ENCODE measurements around the gene OMA1. TPM values are rescaled to one million over a fixed set of nuclear protein-coding genes. Genes with fewer than 3 reads are reported as not detected.

OMA1 gene
- total and polyA plus RNA-seq, 2 of the 4 experiments (the other 2 are of a cell fraction): 5.9 to 6.4 TPM

- TF ChIP-seq, protein P1, sequence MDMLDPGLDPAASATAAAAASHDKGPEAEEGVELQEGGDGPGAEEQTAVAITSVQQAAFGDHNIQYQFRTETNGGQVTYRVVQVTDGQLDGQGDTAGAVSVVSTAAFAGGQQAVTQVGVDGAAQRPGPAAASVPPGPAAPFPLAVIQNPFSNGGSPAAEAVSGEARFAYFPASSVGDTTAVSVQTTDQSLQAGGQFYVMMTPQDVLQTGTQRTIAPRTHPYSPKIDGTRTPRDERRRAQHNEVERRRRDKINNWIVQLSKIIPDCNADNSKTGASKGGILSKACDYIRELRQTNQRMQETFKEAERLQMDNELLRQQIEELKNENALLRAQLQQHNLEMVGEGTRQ (IDR thresholded peaks at IDR 0.05; ENCODE audit: low read depth, low read length): no peak
- no peak for TF ChIP-seq MXI1 (IDR thresholded peaks at IDR 0.05; ENCODE audit: borderline replicate concordance, low read depth, low read length)
- TF ChIP-seq CEBPB (IDR thresholded peaks at IDR 0.05; ENCODE audit: low read depth, low read length): peak; percentile 45
- no peak for TF ChIP-seq NFE2L2 (IDR thresholded peaks at IDR 0.05; ENCODE audit: low read depth, low read length)
- ChIA-PET POLR2A (ENCODE audit: unreplicated experiment) (no interaction called here), CTCF (interaction anchor here (1.0 to 1.3 kb wide), 2 partner anchors 8 to 9 kb away, joined by 4 to 5 read pairs; no protein-coding TSS in a partner anchor)
- H3K4me2 ChIP-seq (ENCODE audit: low read depth, low read length): peak overlapping the region; percentile 59; the same call in 1 of the 2 replicates
- H2AK9ac ChIP-seq (replicated peaks; ENCODE audit: low read depth, low read length, poor library complexity): no peak overlapping the region
- in situ Hi-C loops (cut with MboI; ENCODE audit: low sequenced_read_pairs) (loop anchor here (25.0 kb wide), 1 partner anchor 1238 kb away; no protein-coding TSS in a partner anchor), intact Hi-C loops (cut with micrococcal nuclease) (no loop called here), dilution Hi-C loops (cut with HindIII; ENCODE audit: low sequenced_read_pairs, unreplicated experiment) (no loop called here)
- no peaks in the 10 kb centered on the region for H3K4me1 ChIP-seq (ENCODE audit: control insufficient read depth, insufficient read depth, low read length)
- no peaks in the 10 kb centered on the region for H3K79me1 ChIP-seq (ENCODE audit: low read depth in 1 of 2, low read length in 2 of 2)
- no peak overlapping the region for H4K91ac ChIP-seq (ENCODE audit: insufficient read depth, low read depth, low read length)
- no CpG with 5 or more reads among the region's 3 CpGs for WGBS, 2 experiments (ENCODE audit: extremely low coverage in 2 of 2, insufficient read length in 1 of 2)
- H2BK120ac ChIP-seq (ENCODE audit: low read depth, low read length): no peak overlapping the region
- no peak overlapping the region for H3K4me3 ChIP-seq (ENCODE audit: insufficient read depth, low read depth, low read length)
- ATAC-seq (ENCODE audit: low read depth) (peak; percentile 90), DNase-seq (peak; percentile 85)
- no peak overlapping the region for H3K23ac ChIP-seq (ENCODE audit: low read depth, low read length)
- no peak overlapping the region for H3K14ac ChIP-seq (replicated peaks; ENCODE audit: low read depth, low read length)
- H4K20me1 ChIP-seq (ENCODE audit: insufficient read depth, low read length): no peaks in the 10 kb centered on the region
- H3K4ac ChIP-seq (ENCODE audit: low read depth, low read length): no peak overlapping the region
- no peak overlapping the region for H3K18ac ChIP-seq (ENCODE audit: low read depth, low read length)
- H2BK20ac ChIP-seq (ENCODE audit: low read depth, low read length): no peak overlapping the region
- no peak overlapping the region for H2AFZ ChIP-seq (replicated peaks; ENCODE audit: low read length, poor library complexity)
- H3K9me1 ChIP-seq (ENCODE audit: insufficient read depth, low read length): peaks cover 2% of the 10 kb centered on the region; the same call in 1 of the 2 replicates
- no TSS peak for BruUV-seq (replicated peaks)
- H3K56ac ChIP-seq (ENCODE audit: extremely low read depth, insufficient read depth, low read length): no peak overlapping the region
- no peak overlapping the region for H3K9ac ChIP-seq (ENCODE audit: low read depth, low read length)
- H3K27ac ChIP-seq (ENCODE audit: insufficient read depth, low read length): no peak overlapping the region; the same call in 1 of the 2 replicates
- H2AK5ac ChIP-seq (ENCODE audit: low read depth, low read length): no peak overlapping the region
- no peak overlapping the region for H2BK5ac ChIP-seq (ENCODE audit: low read depth, low read length, poor library complexity, severe bottlenecking)
- H3K9me3 ChIP-seq (ENCODE audit: control insufficient read depth, insufficient read depth, low read length): no peaks in the 10 kb centered on the region
- H2BK15ac ChIP-seq (ENCODE audit: low read depth, low read length): no peak overlapping the region
- H4K5ac ChIP-seq (ENCODE audit: low read depth, low read length): no peak overlapping the region
- no peaks in the 10 kb centered on the region for H3K27me3 ChIP-seq (ENCODE audit: control insufficient read depth, insufficient read depth, low read length)
- H3K36me3 ChIP-seq (ENCODE audit: control insufficient read depth, insufficient read depth, low read length): no peaks in the 10 kb centered on the region
- no peak overlapping the region for H4K8ac ChIP-seq (ENCODE audit: low read depth in 2 of 2, low read length in 2 of 2)
These were observed 22.1 kb downstream of the OMA1 start for GRCh38 chr1:58524353-58524945.

Data from IMR-90 (cell line).